ENCODE measurements around the gene PLEK. TPM values are rescaled to one million over a fixed set of nuclear protein-coding genes. Genes with fewer than 3 reads are reported as not detected.

The PLEK gene
- total RNA-seq, 1 donor from 2014 or later, result 0.10 TPM

- TF ChIP-seq, protein P1, sequence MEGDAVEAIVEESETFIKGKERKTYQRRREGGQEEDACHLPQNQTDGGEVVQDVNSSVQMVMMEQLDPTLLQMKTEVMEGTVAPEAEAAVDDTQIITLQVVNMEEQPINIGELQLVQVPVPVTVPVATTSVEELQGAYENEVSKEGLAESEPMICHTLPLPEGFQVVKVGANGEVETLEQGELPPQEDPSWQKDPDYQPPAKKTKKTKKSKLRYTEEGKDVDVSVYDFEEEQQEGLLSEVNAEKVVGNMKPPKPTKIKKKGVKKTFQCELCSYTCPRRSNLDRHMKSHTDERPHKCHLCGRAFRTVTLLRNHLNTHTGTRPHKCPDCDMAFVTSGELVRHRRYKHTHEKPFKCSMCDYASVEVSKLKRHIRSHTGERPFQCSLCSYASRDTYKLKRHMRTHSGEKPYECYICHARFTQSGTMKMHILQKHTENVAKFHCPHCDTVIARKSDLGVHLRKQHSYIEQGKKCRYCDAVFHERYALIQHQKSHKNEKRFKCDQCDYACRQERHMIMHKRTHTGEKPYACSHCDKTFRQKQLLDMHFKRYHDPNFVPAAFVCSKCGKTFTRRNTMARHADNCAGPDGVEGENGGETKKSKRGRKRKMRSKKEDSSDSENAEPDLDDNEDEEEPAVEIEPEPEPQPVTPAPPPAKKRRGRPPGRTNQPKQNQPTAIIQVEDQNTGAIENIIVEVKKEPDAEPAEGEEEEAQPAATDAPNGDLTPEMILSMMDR (IDR thresholded peaks at IDR 0.05; ENCODE audit: unreplicated experiment), result no peak
- H3K4me3 Mint-ChIP-seq (ENCODE audit: low read depth), result no peak overlapping the region
- H3K9me3 Mint-ChIP-seq (ENCODE audit: low read depth), result no peaks in the 10 kb centered on the region
- no peak overlapping the region for H3K27ac Mint-ChIP-seq
- no peaks in the 10 kb centered on the region for H3K36me3 Mint-ChIP-seq (ENCODE audit: insufficient read depth)
- peaks cover 25% of the 10 kb centered on the region for H3K27me3 Mint-ChIP-seq
- H3K4me1 Mint-ChIP-seq (ENCODE audit: low read depth), result peaks cover 2% of the 10 kb centered on the region
- no peak for DNase-seq (ENCODE audit: low spot score, unreplicated experiment)
These were observed 23.3 kb downstream of the PLEK start for GRCh38 chr2:68388358-68388757.

GRCh38 chr2:68388772-68389171, 23.7 kb downstream of the PLEK start:
- H3K4me3 Mint-ChIP-seq (ENCODE audit: low read depth), result no peak overlapping the region
- no peaks in the 10 kb centered on the region for H3K36me3 Mint-ChIP-seq (ENCODE audit: insufficient read depth)
- DNase-seq (ENCODE audit: low spot score, unreplicated experiment), result no peak
- TF ChIP-seq, protein P1 (IDR thresholded peaks at IDR 0.05; ENCODE audit: unreplicated experiment), result no peak
- H3K27me3 Mint-ChIP-seq, result peaks cover 26% of the 10 kb centered on the region
- H3K4me1 Mint-ChIP-seq (ENCODE audit: low read depth), result peaks cover 2% of the 10 kb centered on the region
- no peak overlapping the region for H3K27ac Mint-ChIP-seq
- no peaks in the 10 kb centered on the region for H3K9me3 Mint-ChIP-seq (ENCODE audit: low read depth)

GRCh38 chr2:68390114-68390513, 25.0 kb downstream of the PLEK start:
- no peaks in the 10 kb centered on the region for H3K9me3 Mint-ChIP-seq (ENCODE audit: low read depth)
- H3K36me3 Mint-ChIP-seq (ENCODE audit: insufficient read depth), result no peaks in the 10 kb centered on the region
- H3K4me1 Mint-ChIP-seq (ENCODE audit: low read depth), result peaks cover 2% of the 10 kb centered on the region

DNA sequence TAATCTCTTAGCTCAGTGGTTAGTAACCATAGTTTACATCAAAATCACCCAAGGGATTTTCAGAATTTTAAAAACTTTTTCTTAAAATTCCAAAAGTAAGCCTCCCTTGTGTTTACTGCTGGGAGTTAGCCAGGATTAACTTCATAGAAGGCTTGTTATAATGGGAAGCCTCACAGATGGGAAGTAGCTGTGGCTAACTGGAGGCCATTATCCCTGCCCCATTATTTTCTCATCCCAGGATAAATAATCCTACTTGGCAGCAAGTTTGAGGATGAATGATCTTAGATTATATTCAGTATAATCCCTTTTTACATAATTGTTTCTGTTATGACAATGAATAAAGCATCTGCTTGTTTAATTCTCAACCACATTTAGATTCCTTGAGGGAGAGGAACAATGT, 25.5 kb downstream of the PLEK start:
- DNase-seq (ENCODE audit: low spot score, unreplicated experiment), result no peak
- Mint-ChIP-seq H3K9me3 (ENCODE audit: low read depth) (no peaks in the 10 kb centered on the region), H3K4me3 (ENCODE audit: low read depth) (no peak overlapping the region), H3K27ac (no peak overlapping the region), H3K27me3 (peaks cover 29% of the 10 kb centered on the region), H3K36me3 (ENCODE audit: insufficient read depth) (no peaks in the 10 kb centered on the region), H3K4me1 (ENCODE audit: low read depth) (peaks cover 2% of the 10 kb centered on the region)
- TF ChIP-seq, protein P1 (IDR thresholded peaks at IDR 0.05; ENCODE audit: unreplicated experiment), result no peak

More at GRCh38 chr2:68390114-68390513, 25.0 kb downstream of the PLEK start:
- DNase-seq (ENCODE audit: low spot score, unreplicated experiment), result no peak
- Mint-ChIP-seq H3K27me3 (peaks cover 29% of the 10 kb centered on the region), H3K4me3 (ENCODE audit: low read depth) (no peak overlapping the region), H3K27ac (no peak overlapping the region)
- TF ChIP-seq, protein P1 (IDR thresholded peaks at IDR 0.05; ENCODE audit: unreplicated experiment), result no peak

DNA sequence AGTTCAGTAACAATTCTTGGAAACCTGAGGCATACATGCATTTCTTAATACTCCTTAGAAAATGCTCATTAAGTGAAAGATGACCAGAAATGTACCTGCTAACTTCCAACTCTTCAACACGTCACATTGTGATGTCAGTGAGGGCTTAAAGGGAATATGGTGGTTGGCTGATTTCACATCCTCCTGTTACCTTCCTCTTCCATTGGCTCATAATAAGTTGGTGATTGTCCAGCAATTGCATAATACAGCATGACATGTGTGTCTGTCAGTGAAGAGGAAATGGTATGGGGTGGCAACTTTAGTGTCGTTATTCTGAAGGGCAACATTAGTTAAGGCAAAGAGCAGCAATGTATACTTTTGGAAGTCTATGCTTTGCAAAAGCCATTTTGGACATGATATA, 26.0 kb downstream of the PLEK start:
- Mint-ChIP-seq H3K36me3 (ENCODE audit: insufficient read depth) (no peaks in the 10 kb centered on the region), H3K27ac (no peak overlapping the region)

More for the DNA sequence above, 26.0 kb downstream of the PLEK start:
- H3K4me1 Mint-ChIP-seq (ENCODE audit: low read depth), result peaks cover 2% of the 10 kb centered on the region
- H3K4me3 Mint-ChIP-seq (ENCODE audit: low read depth), result no peak overlapping the region
- H3K9me3 Mint-ChIP-seq (ENCODE audit: low read depth), result no peaks in the 10 kb centered on the region
- peaks cover 29% of the 10 kb centered on the region for H3K27me3 Mint-ChIP-seq
- TF ChIP-seq, protein P1 (IDR thresholded peaks at IDR 0.05; ENCODE audit: unreplicated experiment), result no peak
- DNase-seq (ENCODE audit: low spot score, unreplicated experiment), result no peak

Data from progenitor cell of endocrine pancreas (in vitro differentiated cells).